Measurements from ENCODE around the gene SLC9C1. TPM values are rescaled to one million over a fixed set of nuclear protein-coding genes. Genes with fewer than 3 reads are reported as not detected.

Gene SLC9C1
- 3.9 TPM for total RNA-seq
- long read RNA-seq, partial matches to known transcripts, result 0 of 5 reads
- long read RNA-seq, other reads (novel, unspliced or antisense), result 5 of 5 reads

GRCh38 chr3:112293368-112294321 lies at the start of gene SLC9C1:
Gene SLC9C1 (minus strand): TSS chr3:112294216. CDS start chr3:112286791, 7,425 bp downstream.
- intact Hi-C loops (cut with DNase I), result loop anchor here (5.0 kb wide), 1 partner anchor 224 kb away; no protein-coding TSS in a partner anchor
- no peak for DNase-seq (ENCODE audit: low spot score)

GRCh38 chr3:112341386-112341785 lies 47.4 kb upstream of the SLC9C1 start:
- intact Hi-C loops (cut with DNase I), result no loop called here

GRCh38 chr3:112339609-112340008 lies 45.6 kb upstream of the SLC9C1 start:
- no peak for DNase-seq (ENCODE audit: low spot score)
- intact Hi-C loops (cut with DNase I), result no loop called here

More at GRCh38 chr3:112341386-112341785, 47.4 kb upstream of the SLC9C1 start:
- no peak for DNase-seq (ENCODE audit: low spot score)

- DNase-seq (ENCODE audit: low spot score), result no peak
- intact Hi-C loops (cut with DNase I), result no loop called here
Measured at GRCh38 chr3:112339134-112339533, 45.1 kb upstream of the SLC9C1 start.

GRCh38 chr3:112338727-112339056 lies 44.7 kb upstream of the SLC9C1 start:
- DNase-seq (ENCODE audit: low spot score), result no peak
- intact Hi-C loops (cut with DNase I), result no loop called here

GRCh38 chr3:112338021-112338726 lies 44.2 kb upstream of the SLC9C1 start:
- intact Hi-C loops (cut with DNase I), result no loop called here
- DNase-seq (ENCODE audit: low spot score), result no peak

- intact Hi-C loops (cut with DNase I), result no loop called here
- DNase-seq (ENCODE audit: low spot score), result no peak
Measured at GRCh38 chr3:112335434-112335781, 41.4 kb upstream of the SLC9C1 start.

GRCh38 chr3:112334691-112335433 lies 40.8 kb upstream of the SLC9C1 start:
- intact Hi-C loops (cut with DNase I), result loop anchor here (5.0 kb wide), 1 partner anchor 182 kb away; no protein-coding TSS in a partner anchor
- no peak for DNase-seq (ENCODE audit: low spot score)

GRCh38 chr3:112333381-112334317 lies 39.6 kb upstream of the SLC9C1 start:
- peak; percentile 73 for DNase-seq (ENCODE audit: low spot score)
- intact Hi-C loops (cut with DNase I), result loop anchor here (5.0 kb wide), 1 partner anchor 184 kb away; no protein-coding TSS in a partner anchor

GRCh38 chr3:112333002-112333380 lies 39.0 kb upstream of the SLC9C1 start, which contains the start of gene CD200:
Gene CD200 (plus strand): TSS chr3:112333156. CDS start chr3:112333213, 57 bp downstream.
- peak; percentile 80 for DNase-seq (ENCODE audit: low spot score)

GRCh38 chr3:112331851-112332250 lies 37.8 kb upstream of the SLC9C1 start:
- DNase-seq (ENCODE audit: low spot score), result no peak
- intact Hi-C loops (cut with DNase I), result loop anchor here (5.0 kb wide), 1 partner anchor 185 kb away; no protein-coding TSS in a partner anchor

More at GRCh38 chr3:112333002-112333380, 39.0 kb upstream of the SLC9C1 start, which contains the start of gene CD200:
- intact Hi-C loops (cut with DNase I), result loop anchor here (5.0 kb wide), 1 partner anchor 184 kb away; no protein-coding TSS in a partner anchor

GRCh38 chr3:112327371-112327951 lies 33.4 kb upstream of the SLC9C1 start:
- intact Hi-C loops (cut with DNase I), result no loop called here
- DNase-seq (ENCODE audit: low spot score), result no peak

GRCh38 chr3:112321867-112322652 lies 28.0 kb upstream of the SLC9C1 start:
- intact Hi-C loops (cut with DNase I), result no loop called here
- DNase-seq (ENCODE audit: low spot score), result no peak

GRCh38 chr3:112320691-112321090 lies 26.7 kb upstream of the SLC9C1 start:
- intact Hi-C loops (cut with DNase I), result no loop called here
- no peak for DNase-seq (ENCODE audit: low spot score)

GRCh38 chr3:112319516-112320276 lies 25.7 kb upstream of the SLC9C1 start:
- intact Hi-C loops (cut with DNase I), result no loop called here

GRCh38 chr3:112315791-112316190 lies 21.8 kb upstream of the SLC9C1 start:
- no peak for DNase-seq (ENCODE audit: low spot score)
- intact Hi-C loops (cut with DNase I), result no loop called here

More at GRCh38 chr3:112319516-112320276, 25.7 kb upstream of the SLC9C1 start:
- no peak for DNase-seq (ENCODE audit: low spot score)
